Breast epithelium (tissue), 4 donors: ENCODE data around the gene DMBT1. TPM values are rescaled to one million over a fixed set of nuclear protein-coding genes. Genes with fewer than 3 reads are reported as not detected.

Experiments
- DNase-seq, 2 donors: peaks; one replicate each; pipeline ENCODE4 v3.0.0-alpha.2; 2019; ENCODE audit warnings: low spot score in 2 of 2
- H3K27ac ChIP-seq, 2 donors: fragments of 200-600 bp; sonication (generic) in 1 of 2; one replicate each; pipeline ENCODE4 v1.5.1; 2016 to 2019; ENCODE audit warnings: mild to moderate bottlenecking in 1 of 2
- H3K27me3 ChIP-seq, 2 donors: fragments of 200-600 bp; sonication (generic) in 1 of 2; one replicate each; pipeline versions ENCODE4 v1.5.1 to v1.6.0; 2017 to 2019; ENCODE audit warnings: control low read depth in 1 of 2, mild to moderate bottlenecking in 1 of 2
- H3K36me3 ChIP-seq: fragments of 200-600 bp; one replicate; pipeline ENCODE4 v1.5.1; 2019
- H3K4me1 ChIP-seq, 2 donors: fragments of 200-600 bp; sonication (generic); one replicate each; pipeline ENCODE4 v1.5.1; 2016 to 2019; ENCODE audit warnings: control low read depth in 1 of 2
- H3K4me3 ChIP-seq, 3 donors: fragments of 200-600 bp; sonication (generic); 1 replicate in 2 of 3; 2 replicates in 1 of 3; pipeline ENCODE4 v1.5.1; 2016 to 2019; ENCODE audit warnings: mild to moderate bottlenecking in 3 of 3, moderate library complexity in 2 of 3
- H3K9me3 ChIP-seq, 2 donors: fragments of 200-600 bp; sonication (generic) in 1 of 2; one replicate each; pipeline ENCODE4 v1.5.1; 2016 to 2019; ENCODE audit warnings: control low read depth in 1 of 2
- POLR2A ChIP-seq: fragments of 450-650 bp; IDR thresholded peaks from one replicate; pipeline ENCODE4 v1.6.1; 2016; ENCODE audit warnings: antibody characterized with exemption, mild to moderate bottlenecking, moderate library complexity
- POLR2AphosphoS5 ChIP-seq, 3 donors: sonication (generic); formaldehyde crosslinking; IDR thresholded peaks; one replicate each; pipeline ENCODE4 v1.6.1; 2017; ENCODE audit warnings: antibody characterized with exemption in 3 of 3
- intact Hi-C: fragments of 100-400 bp; cut with DNase I; formaldehyde crosslinking; loops from one replicate; pipeline ENCODE4 v1.15.1; 2023; ENCODE audit warnings: low total_unique reads
- total RNA-seq, 3 donors: library from RNA; depleted of rRNA; stranded (reverse); fragments of >200 nt; gene quantifications; one replicate each; pipeline ENCODE4 v1.1.0, GENCODE V29; 2016
- TF ChIP-seq, protein P1 (sequence below), 3 donors: fragments of 450-650 bp; IDR thresholded peaks; one replicate each; pipeline ENCODE4 v1.5.1; 2016 to 2017; ENCODE audit warnings: antibody characterized with exemption in 3 of 3, mild to moderate bottlenecking in 3 of 3, moderate library complexity in 3 of 3

The DMBT1 gene
- total RNA-seq, 3 donors from 2014 or later, result 0.15 to 2.3 TPM; not detected in 1

GRCh38 chr10:122648599-122649428, 88.3 kb downstream of the DMBT1 start:
- H3K4me1 ChIP-seq, result no peaks in the 10 kb centered on the region
- no peaks in the 10 kb centered on the region for H3K9me3 ChIP-seq
- no peaks in the 10 kb centered on the region for H3K27me3 ChIP-seq
- no peak overlapping the region for H3K4me3 ChIP-seq
- DNase-seq, result no peak
- H3K36me3 ChIP-seq, result no peaks in the 10 kb centered on the region
- no peak overlapping the region for H3K27ac ChIP-seq
- intact Hi-C loops, result no loop called here
- TF ChIP-seq, protein P1, sequence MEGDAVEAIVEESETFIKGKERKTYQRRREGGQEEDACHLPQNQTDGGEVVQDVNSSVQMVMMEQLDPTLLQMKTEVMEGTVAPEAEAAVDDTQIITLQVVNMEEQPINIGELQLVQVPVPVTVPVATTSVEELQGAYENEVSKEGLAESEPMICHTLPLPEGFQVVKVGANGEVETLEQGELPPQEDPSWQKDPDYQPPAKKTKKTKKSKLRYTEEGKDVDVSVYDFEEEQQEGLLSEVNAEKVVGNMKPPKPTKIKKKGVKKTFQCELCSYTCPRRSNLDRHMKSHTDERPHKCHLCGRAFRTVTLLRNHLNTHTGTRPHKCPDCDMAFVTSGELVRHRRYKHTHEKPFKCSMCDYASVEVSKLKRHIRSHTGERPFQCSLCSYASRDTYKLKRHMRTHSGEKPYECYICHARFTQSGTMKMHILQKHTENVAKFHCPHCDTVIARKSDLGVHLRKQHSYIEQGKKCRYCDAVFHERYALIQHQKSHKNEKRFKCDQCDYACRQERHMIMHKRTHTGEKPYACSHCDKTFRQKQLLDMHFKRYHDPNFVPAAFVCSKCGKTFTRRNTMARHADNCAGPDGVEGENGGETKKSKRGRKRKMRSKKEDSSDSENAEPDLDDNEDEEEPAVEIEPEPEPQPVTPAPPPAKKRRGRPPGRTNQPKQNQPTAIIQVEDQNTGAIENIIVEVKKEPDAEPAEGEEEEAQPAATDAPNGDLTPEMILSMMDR (IDR thresholded peaks at IDR 0.05), result peak in 2 of 3 donors; percentile 33 to 53
- no peak for TF ChIP-seq POLR2AphosphoS5 (IDR thresholded peaks at IDR 0.05)

DNA sequence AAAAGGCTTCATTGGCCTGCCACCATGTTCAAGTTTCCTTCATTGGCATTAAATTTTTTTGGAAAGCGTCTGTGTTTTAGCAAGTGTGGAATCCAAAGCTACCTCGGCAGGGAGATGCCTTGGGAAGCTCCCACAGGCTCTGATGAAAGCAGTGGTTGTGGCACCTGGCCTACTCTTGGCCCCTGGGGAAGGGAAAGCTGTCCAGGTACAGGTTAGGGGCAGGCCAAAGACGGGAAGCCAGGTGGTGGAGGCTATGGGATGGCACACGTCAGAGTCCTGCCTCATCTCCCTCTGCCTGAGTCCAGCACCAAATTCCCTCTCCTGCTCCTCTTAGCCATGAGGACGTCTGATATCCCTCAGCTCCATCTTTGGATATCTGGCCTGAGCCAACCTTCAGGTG, 89.3 kb downstream of the DMBT1 start:
- Histone ChIP-seq H3K27ac (no peak overlapping the region), H3K27me3 (no peaks in the 10 kb centered on the region), H3K9me3 (no peaks in the 10 kb centered on the region), H3K36me3 (no peaks in the 10 kb centered on the region), H3K4me1 (no peaks in the 10 kb centered on the region), H3K4me3 (no peak overlapping the region)
- intact Hi-C loops, result no loop called here
- TF ChIP-seq, protein P1 (IDR thresholded peaks at IDR 0.05), result no peak
- TF ChIP-seq POLR2A, result no peak
- TF ChIP-seq POLR2AphosphoS5 (IDR thresholded peaks at IDR 0.05), result no peak
- DNase-seq, result no peak

DNA sequence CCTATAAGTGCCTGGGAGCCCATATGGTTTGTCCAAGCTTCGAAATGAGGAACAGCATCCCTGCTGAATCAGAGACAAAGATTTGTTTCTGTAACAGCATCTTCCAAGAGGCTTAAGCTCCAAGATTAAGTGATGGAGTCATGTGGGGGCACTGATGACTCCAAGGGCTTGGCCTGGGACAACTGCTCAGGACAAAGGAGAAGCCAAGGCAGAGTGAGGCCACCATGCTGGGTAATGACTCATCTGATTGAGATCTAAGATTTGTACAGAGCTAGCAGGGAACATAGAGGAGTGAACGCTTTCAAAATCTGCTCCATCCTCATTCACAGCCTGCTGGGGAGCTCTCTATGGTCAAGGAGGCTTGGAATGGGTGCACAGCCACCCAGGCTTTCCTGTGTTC, 89.8 kb downstream of the DMBT1 start:
- Histone ChIP-seq H3K36me3 (no peaks in the 10 kb centered on the region), H3K4me1 (no peaks in the 10 kb centered on the region), H3K27ac (no peak overlapping the region), H3K9me3 (no peaks in the 10 kb centered on the region), H3K4me3 (no peak overlapping the region), H3K27me3 (no peaks in the 10 kb centered on the region)
- TF ChIP-seq, protein P1 (IDR thresholded peaks at IDR 0.05), result no peak
- no peak for TF ChIP-seq POLR2A
- no peak for TF ChIP-seq POLR2AphosphoS5 (IDR thresholded peaks at IDR 0.05)
- intact Hi-C loops, result no loop called here
- no peak for DNase-seq

DNA sequence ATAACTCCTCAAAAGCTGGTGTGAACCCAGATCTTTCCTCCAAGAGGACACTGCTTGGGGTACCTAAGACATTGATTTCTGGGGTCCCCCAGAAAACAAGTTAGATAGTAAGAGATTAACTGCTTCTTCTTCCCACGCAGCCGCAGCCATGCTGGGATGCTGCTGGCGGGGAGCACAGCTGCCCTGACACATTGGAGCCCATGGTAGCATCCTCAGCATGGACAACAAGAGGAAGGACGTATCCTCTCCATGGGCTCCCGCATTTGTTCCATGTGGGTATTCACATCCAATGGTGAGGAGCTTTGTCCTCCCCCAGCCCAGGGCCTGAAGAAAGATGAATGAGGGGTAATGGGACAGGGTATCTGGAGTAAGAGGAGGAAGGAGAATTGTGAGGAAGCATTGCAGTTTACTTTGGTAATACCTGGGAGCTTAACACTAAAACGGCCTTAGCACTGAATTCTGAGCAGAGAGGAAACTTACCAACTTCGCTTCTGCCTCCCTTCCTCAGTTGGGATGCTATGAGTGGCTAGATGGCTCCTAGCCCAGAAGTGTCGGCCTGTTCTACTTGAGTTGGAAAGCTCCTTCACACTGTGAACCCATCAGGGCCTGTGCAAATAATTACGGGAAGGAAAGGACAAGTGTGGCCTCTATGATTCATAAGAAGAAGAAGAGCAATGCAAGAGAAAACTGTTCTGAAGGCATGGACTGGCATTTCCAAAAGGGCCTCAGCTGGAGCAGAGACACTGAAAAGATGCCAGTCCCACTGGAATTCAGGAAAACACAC, 95.2 kb downstream of the DMBT1 start:
- H3K4me3 ChIP-seq, result no peak overlapping the region
- no peaks in the 10 kb centered on the region for H3K27me3 ChIP-seq
- TF ChIP-seq, protein P1 (IDR thresholded peaks at IDR 0.05), result no peak
- no peak for TF ChIP-seq POLR2A
- no peak for TF ChIP-seq POLR2AphosphoS5 (IDR thresholded peaks at IDR 0.05)
- H3K9me3 ChIP-seq, result no peaks in the 10 kb centered on the region
- intact Hi-C loops, result no loop called here
- H3K36me3 ChIP-seq, result no peaks in the 10 kb centered on the region
- no peaks in the 10 kb centered on the region for H3K4me1 ChIP-seq
- H3K27ac ChIP-seq, result no peak overlapping the region
- DNase-seq, result no peak

GRCh38 chr10:122656308-122656705, 95.8 kb downstream of the DMBT1 start:
- no peaks in the 10 kb centered on the region for H3K9me3 ChIP-seq
- no peak for DNase-seq
- peak overlapping the region in 1 of 2 donors; percentile 27 for H3K27ac ChIP-seq
- no peaks in the 10 kb centered on the region for H3K27me3 ChIP-seq
- no peaks in the 10 kb centered on the region for H3K4me1 ChIP-seq
- intact Hi-C loops, result no loop called here
- H3K36me3 ChIP-seq, result no peaks in the 10 kb centered on the region
- TF ChIP-seq, protein P1 (IDR thresholded peaks at IDR 0.05), result no peak
- TF ChIP-seq POLR2AphosphoS5 (IDR thresholded peaks at IDR 0.05), result no peak
- TF ChIP-seq POLR2A, result no peak
- H3K4me3 ChIP-seq, result no peak overlapping the region
